GM23338 (cell line): ENCODE results near the gene ATG4A. TPM values are rescaled to one million over a fixed set of nuclear protein-coding genes. Genes with fewer than 3 reads are reported as not detected.

ENCODE experiments used
- ATAC-seq: fragments of 200-7000 bp; cut with Tn5 transposase; 3 replicates; pipeline ENCODE4 v1.9.1; 2020
- DNase-seq: peaks from one replicate; pipeline ENCODE4 v3.0.0-alpha.2; 2015; ENCODE audit warnings: low spot score
- H2AFZ ChIP-seq: fragments of 200-600 bp; sonication (generic); 2 replicates; pipeline ENCODE4 v1.8.0; 2016; ENCODE audit warnings: antibody characterized with exemption, mild to moderate bottlenecking, moderate library complexity
- H3F3A ChIP-seq: fragments of 200-600 bp; sonication (generic); replicated peaks from 2 replicates; pipeline ENCODE4 v1.8.0; 2017; ENCODE audit warnings: antibody characterized with exemption, mixed run types, low read depth
- H3K27ac ChIP-seq: fragments of 200-600 bp; sonication (generic); 2 replicates; pipeline ENCODE4 v1.6.1; 2016; ENCODE audit warnings: low read depth
- H3K27me3 ChIP-seq: fragments of 200-600 bp; sonication (generic); 2 replicates; pipeline ENCODE4 v1.8.0; 2016; ENCODE audit warnings: mild to moderate bottlenecking, mixed run types, moderate library complexity; ENCODE audit not compliant: insufficient read depth
- H3K36me3 ChIP-seq: fragments of 200-600 bp; sonication (generic); 2 replicates; pipeline ENCODE4 v1.8.0; 2016; ENCODE audit warnings: mild to moderate bottlenecking; ENCODE audit not compliant: insufficient read depth
- H3K4me1 ChIP-seq: fragments of 200-600 bp; sonication (generic); 2 replicates; pipeline ENCODE4 v1.8.0; 2016; ENCODE audit warnings: mild to moderate bottlenecking, moderate library complexity; ENCODE audit not compliant: insufficient read depth
- H3K4me2 ChIP-seq: fragments of 200-600 bp; sonication (generic); 2 replicates; pipeline ENCODE4 v1.7.1; 2017; ENCODE audit warnings: mixed run types
- H3K4me3 ChIP-seq: fragments of 200-600 bp; sonication (generic); 2 replicates; pipeline ENCODE4 v1.6.1; 2016; ENCODE audit warnings: mixed run types
- H3K79me2 ChIP-seq: fragments of 200-600 bp; sonication (generic); replicated peaks from 2 replicates; pipeline ENCODE4 v1.8.0; 2017; ENCODE audit warnings: mild to moderate bottlenecking; ENCODE audit not compliant: insufficient read depth
- H3K9me2 ChIP-seq: fragments of 200-600 bp; sonication (generic); 2 replicates; pipeline ENCODE4 v1.8.0; 2017; ENCODE audit not compliant: insufficient read depth
- H4K20me1 ChIP-seq: fragments of 200-600 bp; sonication (generic); replicated peaks from 2 replicates; pipeline ENCODE4 v1.8.0; 2017; ENCODE audit warnings: mild to moderate bottlenecking; ENCODE audit not compliant: insufficient read depth
- H3K27ac Mint-ChIP-seq: 2 replicates; pipeline ENCODE4 v1.8.0; 2020; ENCODE audit warnings: inconsistent platforms, mild to moderate bottlenecking, moderate library complexity, mixed read lengths
- H3K27me3 Mint-ChIP-seq: 3 replicates; pipeline ENCODE4 v1.8.0; 2022; ENCODE audit warnings: low read depth, mild to moderate bottlenecking, moderate library complexity, mixed read lengths, inconsistent platforms; ENCODE audit not compliant: insufficient read depth, poor library complexity
- H3K36me3 Mint-ChIP-seq: 3 replicates; pipeline ENCODE4 v1.8.0; 2021; ENCODE audit warnings: low read depth, mild to moderate bottlenecking, inconsistent platforms, moderate library complexity, mixed read lengths
- H3K4me1 Mint-ChIP-seq: 3 replicates; pipeline ENCODE4 v1.8.0; 2020; ENCODE audit warnings: mild to moderate bottlenecking, inconsistent platforms, mixed read lengths
- H3K4me3 Mint-ChIP-seq: 3 replicates; pipeline ENCODE4 v1.8.0; 2021; ENCODE audit warnings: moderate library complexity, mild to moderate bottlenecking, inconsistent platforms, mixed read lengths
- H3K9me3 Mint-ChIP-seq: 3 replicates; pipeline ENCODE4 v1.8.0; 2020; ENCODE audit warnings: moderate library complexity, mild to moderate bottlenecking, inconsistent platforms, mixed read lengths
- CREB1 ChIP-seq: fragments of 250-450 bp; sonication (Bioruptor Pico); IDR thresholded peaks from 2 replicates; pipeline ENCODE4 v1.5.0; 2020; ENCODE audit warnings: low read depth, mild to moderate bottlenecking, moderate library complexity
- CTCF ChIP-seq, 2 experiments: fragments of 200-600 bp in 1 of 2; sonication (generic) in 1 of 2; conservative IDR thresholded peaks; 2 replicates each; pipeline versions ENCODE4 v1.5.1 to v1.6.1; 2016 to 2017; ENCODE audit warnings: antibody characterized with exemption in 2 of 2, low read depth in 2 of 2, mild to moderate bottlenecking in 2 of 2, moderate library complexity in 1 of 2
- ETS1 ChIP-seq: IDR thresholded peaks from 2 replicates; pipeline ENCODE4 v1.6.1; 2016; ENCODE audit warnings: antibody characterized with exemption
- EZH2 ChIP-seq: fragments of 200-600 bp; sonication (generic); IDR thresholded peaks from one replicate; pipeline ENCODE4 v1.8.0; 2017; ENCODE audit warnings: antibody characterized with exemption, mild to moderate bottlenecking, low read depth; ENCODE audit not compliant: unreplicated experiment
- EZH2phosphoT487 ChIP-seq: fragments of 200-600 bp; sonication (generic); IDR thresholded peaks from one replicate; pipeline ENCODE4 v1.8.1; 2018; ENCODE audit warnings: antibody characterized with exemption; ENCODE audit not compliant: unreplicated experiment
- POLR2AphosphoS5 ChIP-seq: IDR thresholded peaks from 2 replicates; pipeline ENCODE4 v1.6.1; 2016; ENCODE audit warnings: antibody characterized with exemption, low read depth
- ZNF331 ChIP-seq: fragments of 250-450 bp; sonication (Bioruptor Pico); IDR thresholded peaks from 2 replicates; pipeline ENCODE4 v1.5.0; 2020; ENCODE audit warnings: low read depth, mild to moderate bottlenecking, moderate library complexity
- polyA plus RNA-seq: library from polyadenylated mRNA; unstranded; fragments of >200 nt; fragmentation: Nextera tagmentation; extraction: Ambion mirVana; gene quantifications from 2 replicates; pipeline ENCODE4 v1.2.1, GENCODE V29; 2016
- total RNA-seq: library from RNA; depleted of rRNA; stranded (reverse); fragments of >200 nt; shearing (Covaris generic); gene quantifications from 2 replicates; pipeline ENCODE4 v1.2.3, GENCODE V29; 2014
- TF ChIP-seq, protein P1 (sequence below): IDR thresholded peaks from one replicate; pipeline ENCODE4 v1.6.1; 2018; ENCODE audit warnings: antibody characterized with exemption; ENCODE audit not compliant: unreplicated experiment

Gene ATG4A
- total and polyA plus RNA-seq, 2 experiments from 2014 or later: 2.1 to 2.8 TPM

DNA sequence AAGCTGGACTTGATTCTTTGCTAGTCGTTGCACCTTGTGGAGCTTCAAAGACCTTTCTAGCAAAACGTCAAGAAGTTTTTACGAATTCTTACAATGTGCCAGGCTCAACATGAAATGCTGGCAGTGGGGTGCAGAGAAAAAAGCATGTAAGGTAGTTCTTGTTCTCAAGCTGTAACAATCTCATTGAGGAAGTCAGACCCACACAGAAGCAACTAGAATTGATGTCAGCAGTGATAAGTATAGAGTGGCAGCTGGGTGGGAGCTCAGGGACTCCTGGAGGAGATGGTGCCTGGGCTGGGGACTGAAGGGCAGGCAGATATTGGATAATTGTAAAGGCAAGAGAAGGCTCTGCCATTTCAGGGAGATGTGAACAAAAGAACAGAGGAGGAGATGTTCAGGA is 82.3 kb downstream of the ATG4A start:
- Histone ChIP-seq H3K79me2 (no peaks in the 10 kb centered on the region), H4K20me1 (no peaks in the 10 kb centered on the region), H3K27ac (no peak overlapping the region), H3K36me3 (no peaks in the 10 kb centered on the region), H3K4me1 (no peaks in the 10 kb centered on the region), H3K4me2 (no peak overlapping the region), H3K27me3 (no peaks in the 10 kb centered on the region), H3K9me2 (no peaks in the 10 kb centered on the region), H3K4me3 (no peak overlapping the region), H2AFZ (no peak overlapping the region), H3F3A (no peaks in the 10 kb centered on the region)
- peaks cover 9% of the 10 kb centered on the region for H3K4me1 Mint-ChIP-seq
- ATAC-seq (no peak), DNase-seq (no peak)
- TF ChIP-seq EZH2: no peak
- no peak for TF ChIP-seq CREB1 (CRISPR knock-in tag)
- TF ChIP-seq EZH2phosphoT487: no peak
- no peak for TF ChIP-seq POLR2AphosphoS5
- no peak for TF ChIP-seq ZNF331 (CRISPR knock-in tag)
- no peak for TF ChIP-seq ETS1
- no peak for TF ChIP-seq CTCF (conservative IDR thresholded peaks at IDR 0.05; ENCODE audit: low read depth in 2 of 2)
- H3K27ac Mint-ChIP-seq: no peak overlapping the region
- peaks cover 3% of the 10 kb centered on the region; the same call in 1 of the 3 replicates for H3K36me3 Mint-ChIP-seq
- no peaks in the 10 kb centered on the region; the same call in 2 of the 3 replicates for H3K9me3 Mint-ChIP-seq
- no peaks in the 10 kb centered on the region for H3K27me3 Mint-ChIP-seq
- no peak overlapping the region for H3K4me3 Mint-ChIP-seq

DNA sequence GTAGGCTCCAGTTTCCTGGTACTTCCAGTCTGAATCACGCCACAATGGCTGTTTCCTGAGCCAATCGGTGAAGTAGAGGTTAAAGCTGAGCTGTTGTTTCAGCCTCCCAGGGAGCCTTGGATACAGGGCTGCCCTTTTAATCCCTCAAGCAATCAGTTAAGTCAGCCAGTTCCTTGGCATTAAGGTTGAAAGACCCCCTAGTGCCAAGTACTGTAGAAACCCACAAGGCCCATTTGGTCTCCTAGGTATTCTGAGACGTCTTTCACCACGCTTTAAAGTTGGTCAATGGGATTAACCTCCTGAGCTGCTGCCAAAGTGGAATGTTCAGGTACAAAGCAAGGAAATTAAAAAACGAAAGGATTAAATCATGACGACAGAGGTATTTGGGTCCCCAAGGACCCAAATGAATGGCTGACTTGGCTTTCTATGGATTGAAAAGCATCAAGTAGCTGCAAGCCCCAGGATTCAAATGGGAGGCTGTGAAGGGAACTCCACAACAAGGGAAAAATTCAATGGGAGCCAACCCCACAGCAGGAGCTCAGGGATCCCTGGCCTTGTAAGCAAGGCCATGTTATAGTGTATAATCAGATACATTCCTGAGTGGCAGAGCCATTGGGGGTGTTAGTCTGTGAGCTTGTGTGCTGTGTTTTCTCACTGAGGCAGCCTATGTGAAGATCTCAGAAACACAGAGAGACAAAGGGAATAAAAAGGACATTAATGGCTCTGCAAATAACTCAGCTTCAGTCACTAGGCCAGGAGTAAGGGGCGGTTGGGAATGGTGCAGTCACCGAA is 86.0 kb downstream of the ATG4A start:
- no peaks in the 10 kb centered on the region for H3K36me3 Mint-ChIP-seq
- H3F3A ChIP-seq: no peaks in the 10 kb centered on the region
- H2AFZ ChIP-seq: no peak overlapping the region
- no peaks in the 10 kb centered on the region; the same call in 2 of the 3 replicates for H3K9me3 Mint-ChIP-seq
- H3K4me1 ChIP-seq: no peaks in the 10 kb centered on the region
- H3K27ac ChIP-seq: no peak overlapping the region
- H3K4me2 ChIP-seq: no peak overlapping the region
- no peaks in the 10 kb centered on the region for H3K9me2 ChIP-seq
- peaks cover 2% of the 10 kb centered on the region for H3K27me3 Mint-ChIP-seq
- no peak overlapping the region for H3K4me3 Mint-ChIP-seq
- no peaks in the 10 kb centered on the region for H3K27me3 ChIP-seq
- H3K4me3 ChIP-seq: no peak overlapping the region
- ATAC-seq (peak; percentile 87), DNase-seq (peak; percentile 5)
- H4K20me1 ChIP-seq: no peaks in the 10 kb centered on the region
- no peaks in the 10 kb centered on the region for H3K79me2 ChIP-seq
- H3K36me3 ChIP-seq: no peaks in the 10 kb centered on the region
- peak overlapping the region; percentile 59; the same call in 1 of the 2 replicates for H3K27ac Mint-ChIP-seq
- H3K4me1 Mint-ChIP-seq: peaks cover 10% of the 10 kb centered on the region
- no peak for TF ChIP-seq EZH2
- TF ChIP-seq, protein P1, sequence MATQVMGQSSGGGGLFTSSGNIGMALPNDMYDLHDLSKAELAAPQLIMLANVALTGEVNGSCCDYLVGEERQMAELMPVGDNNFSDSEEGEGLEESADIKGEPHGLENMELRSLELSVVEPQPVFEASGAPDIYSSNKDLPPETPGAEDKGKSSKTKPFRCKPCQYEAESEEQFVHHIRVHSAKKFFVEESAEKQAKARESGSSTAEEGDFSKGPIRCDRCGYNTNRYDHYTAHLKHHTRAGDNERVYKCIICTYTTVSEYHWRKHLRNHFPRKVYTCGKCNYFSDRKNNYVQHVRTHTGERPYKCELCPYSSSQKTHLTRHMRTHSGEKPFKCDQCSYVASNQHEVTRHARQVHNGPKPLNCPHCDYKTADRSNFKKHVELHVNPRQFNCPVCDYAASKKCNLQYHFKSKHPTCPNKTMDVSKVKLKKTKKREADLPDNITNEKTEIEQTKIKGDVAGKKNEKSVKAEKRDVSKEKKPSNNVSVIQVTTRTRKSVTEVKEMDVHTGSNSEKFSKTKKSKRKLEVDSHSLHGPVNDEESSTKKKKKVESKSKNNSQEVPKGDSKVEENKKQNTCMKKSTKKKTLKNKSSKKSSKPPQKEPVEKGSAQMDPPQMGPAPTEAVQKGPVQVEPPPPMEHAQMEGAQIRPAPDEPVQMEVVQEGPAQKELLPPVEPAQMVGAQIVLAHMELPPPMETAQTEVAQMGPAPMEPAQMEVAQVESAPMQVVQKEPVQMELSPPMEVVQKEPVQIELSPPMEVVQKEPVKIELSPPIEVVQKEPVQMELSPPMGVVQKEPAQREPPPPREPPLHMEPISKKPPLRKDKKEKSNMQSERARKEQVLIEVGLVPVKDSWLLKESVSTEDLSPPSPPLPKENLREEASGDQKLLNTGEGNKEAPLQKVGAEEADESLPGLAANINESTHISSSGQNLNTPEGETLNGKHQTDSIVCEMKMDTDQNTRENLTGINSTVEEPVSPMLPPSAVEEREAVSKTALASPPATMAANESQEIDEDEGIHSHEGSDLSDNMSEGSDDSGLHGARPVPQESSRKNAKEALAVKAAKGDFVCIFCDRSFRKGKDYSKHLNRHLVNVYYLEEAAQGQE: no peak
